ENCODE data around the gene DENND10. TPM values are rescaled to one million over a fixed set of nuclear protein-coding genes. Genes with fewer than 3 reads are reported as not detected.

Gene DENND10
- total RNA-seq, 4 donors from 2014 or later: 25.7 to 59.5 (median 43.7) TPM

DNA sequence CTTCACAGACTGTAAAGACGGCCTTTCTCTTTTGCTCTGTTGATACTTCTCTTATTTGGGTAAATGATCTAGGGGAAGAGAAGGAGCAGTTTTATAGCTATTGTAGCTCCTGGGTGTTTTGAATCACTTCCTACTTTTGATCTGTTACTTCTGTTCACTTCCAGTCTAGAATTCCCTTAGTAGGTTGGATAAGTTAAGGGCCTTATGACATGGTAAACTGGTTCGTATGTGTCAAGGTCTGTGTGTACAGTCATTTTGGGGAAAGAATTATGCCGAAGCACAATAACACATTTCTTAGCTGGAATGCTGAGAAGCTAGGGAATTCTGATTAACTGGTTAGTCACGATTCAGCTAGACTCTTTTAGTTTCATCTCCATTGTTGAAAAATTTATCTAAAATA, 8.1 kb downstream of the DENND10 start:
- peaks cover 5 to 13% of the 10 kb centered on the region in 2 donors for H3K4me1 ChIP-seq
- intact Hi-C loops (cut with DNase I; ENCODE audit: low total_unique reads): loop anchor here (5.0 kb wide), 1 partner anchor 80 kb away; no protein-coding TSS in a partner anchor
- DNase-seq (no peak), ATAC-seq (no peak)
- no peak for TF ChIP-seq POLR2A (IDR thresholded peaks at IDR 0.05)
- TF ChIP-seq, protein P1, sequence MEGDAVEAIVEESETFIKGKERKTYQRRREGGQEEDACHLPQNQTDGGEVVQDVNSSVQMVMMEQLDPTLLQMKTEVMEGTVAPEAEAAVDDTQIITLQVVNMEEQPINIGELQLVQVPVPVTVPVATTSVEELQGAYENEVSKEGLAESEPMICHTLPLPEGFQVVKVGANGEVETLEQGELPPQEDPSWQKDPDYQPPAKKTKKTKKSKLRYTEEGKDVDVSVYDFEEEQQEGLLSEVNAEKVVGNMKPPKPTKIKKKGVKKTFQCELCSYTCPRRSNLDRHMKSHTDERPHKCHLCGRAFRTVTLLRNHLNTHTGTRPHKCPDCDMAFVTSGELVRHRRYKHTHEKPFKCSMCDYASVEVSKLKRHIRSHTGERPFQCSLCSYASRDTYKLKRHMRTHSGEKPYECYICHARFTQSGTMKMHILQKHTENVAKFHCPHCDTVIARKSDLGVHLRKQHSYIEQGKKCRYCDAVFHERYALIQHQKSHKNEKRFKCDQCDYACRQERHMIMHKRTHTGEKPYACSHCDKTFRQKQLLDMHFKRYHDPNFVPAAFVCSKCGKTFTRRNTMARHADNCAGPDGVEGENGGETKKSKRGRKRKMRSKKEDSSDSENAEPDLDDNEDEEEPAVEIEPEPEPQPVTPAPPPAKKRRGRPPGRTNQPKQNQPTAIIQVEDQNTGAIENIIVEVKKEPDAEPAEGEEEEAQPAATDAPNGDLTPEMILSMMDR (IDR thresholded peaks at IDR 0.05 in 4 of 5, conservative IDR thresholded peaks at IDR 0.05 in 1 of 5): no peak
- no peaks in the 10 kb centered on the region for H3K27me3 ChIP-seq
- no peaks in the 10 kb centered on the region for H3K9me3 ChIP-seq
- peaks cover 0 to 37% of the 10 kb centered on the region in 2 donors for H3K36me3 ChIP-seq
- no peak overlapping the region for H3K27ac ChIP-seq
- in situ Hi-C loops (cut with MboI; ENCODE audit: low sequenced_read_pairs in 4 of 4): no loop called here
- no peak overlapping the region for H3K4me3 ChIP-seq

DNA sequence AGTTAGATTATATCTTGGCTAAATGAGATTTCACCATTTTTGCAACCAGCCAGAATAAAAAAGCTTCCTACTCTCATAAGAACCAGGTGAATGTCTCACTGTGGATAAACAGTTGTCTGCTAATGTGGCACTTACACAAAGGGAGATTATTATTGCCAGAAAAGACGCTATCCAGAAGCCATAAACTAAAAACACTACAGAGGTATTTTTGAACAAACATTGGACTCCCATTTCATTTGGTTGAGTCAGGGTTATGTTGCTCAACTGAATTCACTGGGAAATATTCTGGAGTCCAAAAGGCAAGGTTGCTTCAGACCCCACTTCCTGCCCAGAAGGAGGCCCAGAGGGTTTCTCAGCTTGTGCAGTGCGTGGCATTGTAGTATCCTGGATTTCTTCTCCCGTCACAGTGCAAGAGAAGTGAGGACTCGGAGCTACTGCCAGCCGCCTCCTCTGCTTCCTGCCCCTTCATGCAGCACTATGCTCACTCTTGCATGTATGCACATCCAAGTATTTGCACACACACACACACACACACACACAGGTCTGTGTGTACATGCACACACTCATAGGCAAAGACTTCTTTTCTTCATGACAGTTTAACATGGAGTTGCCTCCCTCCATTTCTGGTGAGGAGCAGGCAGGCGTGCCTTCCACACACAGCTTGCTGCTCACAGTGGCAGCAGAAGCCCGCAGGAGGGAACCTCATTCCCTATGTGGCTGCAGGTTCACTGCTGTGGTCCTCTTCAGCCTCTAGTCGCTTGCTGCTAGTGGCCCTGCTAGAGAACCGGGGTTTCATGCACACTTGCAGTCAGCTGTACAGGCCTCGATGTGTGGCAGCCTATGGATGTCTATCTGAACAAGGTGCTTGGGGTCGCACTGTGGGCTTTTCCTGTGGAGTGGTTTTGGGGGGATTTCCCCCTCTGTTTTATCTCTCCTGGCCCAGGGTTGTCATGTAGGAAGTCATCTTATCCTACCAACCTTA, 10.1 kb downstream of the DENND10 start:
- TF ChIP-seq, protein P1 (IDR thresholded peaks at IDR 0.05 in 4 of 5, conservative IDR thresholded peaks at IDR 0.05 in 1 of 5): no peak
- no peak for TF ChIP-seq POLR2A (IDR thresholded peaks at IDR 0.05)
- Histone ChIP-seq H3K27me3 (no peaks in the 10 kb centered on the region), H3K4me3 (no peak overlapping the region), H3K9me3 (no peaks in the 10 kb centered on the region), H3K27ac (peak overlapping the region; percentile 77 to 84 (median 78)), H3K36me3 (peaks cover 0 to 43% of the 10 kb centered on the region in 2 donors), H3K4me1 (peaks cover 5 to 13% of the 10 kb centered on the region in 2 donors)
- in situ Hi-C loops (cut with MboI; ENCODE audit: low sequenced_read_pairs in 4 of 4): no loop called here
- peak; percentile 85 to 98 for ATAC-seq
- DNase-seq: peak in 1 of 2 donors; percentile 63
- intact Hi-C loops (cut with DNase I; ENCODE audit: low total_unique reads): loop anchor here (5.0 kb wide), 1 partner anchor 82 kb away; no protein-coding TSS in a partner anchor

DNA sequence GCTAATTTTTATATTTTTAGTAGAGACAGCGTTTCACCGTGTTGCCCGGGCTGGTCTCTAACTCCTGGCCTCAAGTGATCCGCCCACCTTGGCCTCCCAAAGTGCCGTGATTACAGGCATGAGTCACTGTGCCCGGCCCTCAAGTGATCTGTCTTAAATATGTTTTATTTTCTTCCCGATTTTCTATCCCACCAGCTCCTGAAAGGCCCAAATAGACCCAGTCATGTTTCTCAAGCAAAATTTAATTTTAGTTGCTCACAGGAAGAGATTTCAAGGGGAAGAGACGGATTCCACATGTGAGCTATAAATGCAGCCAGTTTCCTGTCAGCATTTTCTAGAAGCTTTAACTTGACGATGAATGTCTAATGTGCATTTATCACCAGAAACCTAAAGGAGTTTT, 12.0 kb downstream of the DENND10 start:
- in situ Hi-C loops (cut with MboI; ENCODE audit: low sequenced_read_pairs in 4 of 4) (no loop called here), intact Hi-C loops (cut with DNase I; ENCODE audit: low total_unique reads) (no loop called here)
- Histone ChIP-seq H3K4me1 (peaks cover 18 to 22% of the 10 kb centered on the region in 2 donors), H3K27ac (peak overlapping the region; percentile 0 to 34 (median 13)), H3K36me3 (peaks cover 0 to 32% of the 10 kb centered on the region in 2 donors), H3K27me3 (no peaks in the 10 kb centered on the region), H3K4me3 (no peak overlapping the region), H3K9me3 (no peaks in the 10 kb centered on the region)
- TF ChIP-seq, protein P1 (IDR thresholded peaks at IDR 0.05 in 4 of 5, conservative IDR thresholded peaks at IDR 0.05 in 1 of 5): no peak
- TF ChIP-seq POLR2A (IDR thresholded peaks at IDR 0.05): no peak
- DNase-seq (no peak), ATAC-seq (no peak)

DNA sequence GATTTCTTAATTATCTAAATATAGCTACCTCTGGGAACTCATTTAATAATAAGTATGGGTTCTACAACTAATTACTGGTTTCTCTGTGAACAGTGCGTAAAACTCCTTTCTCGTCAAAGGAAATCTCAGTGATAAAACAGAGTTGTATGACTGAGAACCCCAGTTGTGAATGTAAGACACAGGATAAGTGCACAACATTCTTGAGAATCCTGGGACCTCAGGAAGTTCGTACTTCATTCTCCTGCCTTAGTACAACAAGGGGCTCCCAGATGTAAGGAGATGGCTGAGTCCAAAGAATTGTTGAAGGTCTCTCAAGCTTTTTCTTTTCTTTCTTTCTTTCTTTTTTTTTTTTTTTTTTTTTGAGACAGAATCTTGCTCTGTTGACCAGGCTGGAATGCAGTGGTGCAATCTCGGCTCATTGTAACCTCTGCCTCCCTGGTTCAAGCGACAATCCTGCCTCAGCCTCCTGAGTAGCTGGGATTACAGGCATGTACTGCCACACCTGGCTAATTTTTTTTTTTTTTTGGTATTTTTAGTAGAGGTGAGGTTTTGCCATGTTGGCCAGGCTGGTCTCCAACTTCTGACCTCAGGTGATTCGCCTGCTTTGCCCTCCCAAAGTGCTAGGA, 12.5 kb downstream of the DENND10 start:
- Histone ChIP-seq H3K9me3 (no peaks in the 10 kb centered on the region), H3K27ac (peak overlapping the region; percentile 8 to 34 (median 20)), H3K36me3 (peaks cover 0 to 32% of the 10 kb centered on the region in 2 donors), H3K4me3 (no peak overlapping the region), H3K4me1 (peaks cover 21 to 23% of the 10 kb centered on the region in 2 donors), H3K27me3 (no peaks in the 10 kb centered on the region)
- in situ Hi-C loops (cut with MboI; ENCODE audit: low sequenced_read_pairs in 4 of 4) (no loop called here), intact Hi-C loops (cut with DNase I; ENCODE audit: low total_unique reads) (no loop called here)
- ATAC-seq (no peak), DNase-seq (no peak)
- TF ChIP-seq, protein P1 (IDR thresholded peaks at IDR 0.05 in 4 of 5, conservative IDR thresholded peaks at IDR 0.05 in 1 of 5): no peak
- no peak for TF ChIP-seq POLR2A (IDR thresholded peaks at IDR 0.05)

Data from gastrocnemius medialis (tissue), 4 donors.